Fibroblast of lung (primary cell): ENCODE results near the gene TMPRSS7. TPM values are rescaled to one million over a fixed set of nuclear protein-coding genes. Genes with fewer than 3 reads are reported as not detected.

ENCODE experiments used
- DNase-seq, 2 donors: peaks; one replicate each; pipeline versions ENCODE4 v3.0.0 to v3.0.0-alpha.2; 2010; ENCODE audit warnings: low read depth in 2 of 2
- H2AFZ ChIP-seq: 2 replicates; pipeline ENCODE4 v1.5.1; 2012; ENCODE audit warnings: low read length, control low read depth, inconsistent platforms
- H3K27ac ChIP-seq: 2 replicates; pipeline ENCODE4 v1.5.1; 2011; ENCODE audit warnings: low read length, control low read depth; ENCODE audit not compliant: insufficient read depth
- H3K27me3 ChIP-seq: 2 replicates; pipeline ENCODE4 v1.5.1; 2011; ENCODE audit warnings: mild to moderate bottlenecking, low read length; ENCODE audit not compliant: control insufficient read depth, insufficient read depth
- H3K36me3 ChIP-seq: 2 replicates; pipeline ENCODE4 v1.5.1; 2011; ENCODE audit warnings: low read length; ENCODE audit not compliant: control insufficient read depth, insufficient read depth
- H3K4me1 ChIP-seq: 2 replicates; pipeline ENCODE4 v1.5.1; 2011; ENCODE audit warnings: low read length; ENCODE audit not compliant: control insufficient read depth, insufficient read depth; ENCODE audit errors: extremely low read depth
- H3K4me2 ChIP-seq: 2 replicates; pipeline ENCODE4 v1.5.1; 2011; ENCODE audit warnings: low read length, control low read depth; ENCODE audit not compliant: insufficient read depth; ENCODE audit errors: extremely low read depth
- H3K4me3 ChIP-seq, 4 experiments: fragments of 200-600 bp in 1 of 4; sonication (generic) in 1 of 4; replicated peaks in 1 of 4; 2 replicates each; pipeline ENCODE4 v1.5.1; 2011 to 2016; ENCODE audit warnings: low read length in 4 of 4, low read depth in 3 of 4, mild to moderate bottlenecking in 3 of 4, control low read depth in 2 of 4, inconsistent platforms in 1 of 4, mixed read lengths in 1 of 4; ENCODE audit not compliant: insufficient read depth in 1 of 4; ENCODE audit errors: control extremely low read depth in 1 of 4
- H3K79me2 ChIP-seq: 2 replicates; pipeline ENCODE4 v1.5.1; 2012; ENCODE audit warnings: mild to moderate bottlenecking, low read length, inconsistent platforms; ENCODE audit not compliant: control insufficient read depth, insufficient read depth
- H3K9ac ChIP-seq: 2 replicates; pipeline ENCODE4 v1.5.1; 2011; ENCODE audit warnings: mild to moderate bottlenecking, low read length, control low read depth; ENCODE audit not compliant: insufficient read depth
- H3K9me3 ChIP-seq: 2 replicates; pipeline ENCODE4 v1.5.1; 2012; ENCODE audit warnings: low read depth, low read length; ENCODE audit not compliant: control insufficient read depth, insufficient read depth
- H4K20me1 ChIP-seq: 2 replicates; pipeline ENCODE4 v1.5.1; 2011; ENCODE audit warnings: low read length; ENCODE audit not compliant: control insufficient read depth, insufficient read depth; ENCODE audit errors: extremely low read depth
- CTCF ChIP-seq, 2 donors: IDR thresholded peaks in 1 of 2; conservative IDR thresholded peaks in 1 of 2; 1 replicate in 1 of 2; 2 replicates in 1 of 2; pipeline ENCODE4 v1.5.1; 2011 to 2012; ENCODE audit warnings: low read length in 2 of 2, control low read depth in 1 of 2, inconsistent platforms in 1 of 2, low read depth in 1 of 2, mild to moderate bottlenecking in 1 of 2
- EZH2 ChIP-seq: IDR thresholded peaks from 2 replicates; pipeline ENCODE4 v1.5.1; 2012; ENCODE audit warnings: low read length, control low read depth, mild to moderate bottlenecking; ENCODE audit errors: missing control alignments
- polyA plus RNA-seq, 2 donors: library from polyadenylated mRNA; depleted of rRNA in 1 of 2; stranded (reverse) in 1 of 2; unstranded in 1 of 2; fragments of >200 nt; gene quantifications; 2 replicates each; pipeline ENCODE4 v1.2.1, GENCODE V29; 2011 to 2012; ENCODE audit warnings: missing spikeins in 1 of 2
- total RNA-seq: library from RNA; depleted of rRNA; stranded (reverse); fragments of >200 nt; gene quantifications from 2 replicates; pipeline ENCODE4 v1.2.1, GENCODE V29; 2014

The TMPRSS7 gene
- total and polyA plus RNA-seq, 2 donors (not counting 1 experiment from before 2014, with no cell fraction given): not detected

- Histone ChIP-seq H3K4me3 (no peak overlapping the region), H3K4me2 (no peak overlapping the region), H3K4me1 (no peaks in the 10 kb centered on the region), H3K79me2 (no peaks in the 10 kb centered on the region), H2AFZ (no peak overlapping the region), H3K27ac (no peak overlapping the region), H3K9ac (no peak overlapping the region), H4K20me1 (no peaks in the 10 kb centered on the region), H3K27me3 (no peaks in the 10 kb centered on the region), H3K9me3 (no peaks in the 10 kb centered on the region), H3K36me3 (no peaks in the 10 kb centered on the region)
- no peak for DNase-seq
- TF ChIP-seq CTCF (conservative IDR thresholded peaks at IDR 0.05 in 1 of 2, IDR thresholded peaks at IDR 0.05 in 1 of 2; ENCODE audit: low read depth in 1 of 2, low read length in 2 of 2) (no peak), EZH2 (no peak)
Measured at GRCh38 chr3:112114576-112115160, 80.1 kb downstream of the TMPRSS7 start.

GRCh38 chr3:112115161-112115739 lies 80.7 kb downstream of the TMPRSS7 start:
- H3K4me2 ChIP-seq: no peak overlapping the region
- H3K9me3 ChIP-seq: no peaks in the 10 kb centered on the region
- no peaks in the 10 kb centered on the region for H3K36me3 ChIP-seq
- DNase-seq: no peak
- no peak overlapping the region for H3K27ac ChIP-seq
- no peaks in the 10 kb centered on the region for H3K4me1 ChIP-seq
- TF ChIP-seq EZH2: no peak
- TF ChIP-seq CTCF (conservative IDR thresholded peaks at IDR 0.05 in 1 of 2, IDR thresholded peaks at IDR 0.05 in 1 of 2; ENCODE audit: low read depth in 1 of 2, low read length in 2 of 2): no peak
- no peaks in the 10 kb centered on the region for H3K27me3 ChIP-seq
- no peak overlapping the region for H2AFZ ChIP-seq
- H3K9ac ChIP-seq: no peak overlapping the region
- no peaks in the 10 kb centered on the region for H3K79me2 ChIP-seq
- H4K20me1 ChIP-seq: no peaks in the 10 kb centered on the region
- no peak overlapping the region for H3K4me3 ChIP-seq

GRCh38 chr3:112115806-112116383 lies 81.4 kb downstream of the TMPRSS7 start:
- no peaks in the 10 kb centered on the region for H4K20me1 ChIP-seq
- no peak overlapping the region for H2AFZ ChIP-seq
- no peak overlapping the region for H3K4me3 ChIP-seq
- H3K27ac ChIP-seq: no peak overlapping the region
- no peak overlapping the region for H3K4me2 ChIP-seq
- H3K9ac ChIP-seq: no peak overlapping the region
- no peaks in the 10 kb centered on the region for H3K36me3 ChIP-seq
- no peaks in the 10 kb centered on the region for H3K4me1 ChIP-seq
- H3K27me3 ChIP-seq: no peaks in the 10 kb centered on the region
- no peaks in the 10 kb centered on the region for H3K9me3 ChIP-seq
- H3K79me2 ChIP-seq: no peaks in the 10 kb centered on the region
- TF ChIP-seq CTCF (conservative IDR thresholded peaks at IDR 0.05 in 1 of 2, IDR thresholded peaks at IDR 0.05 in 1 of 2; ENCODE audit: low read depth in 1 of 2, low read length in 2 of 2) (no peak), EZH2 (no peak)
- no peak for DNase-seq
